K562 (cell line): ENCODE measurements around the gene SLMAP. TPM values are rescaled to one million over a fixed set of nuclear protein-coding genes. Genes with fewer than 3 reads are reported as not detected.
A peak's percentile ranks its signal among the peaks of the same experiment; 100 is the strongest.

Experiments
- BCL6 ChIP-seq: fragments of 250-450 bp; sonication (Bioruptor Pico); IDR thresholded peaks from 2 replicates; pipeline ENCODE4 v1.4.0; 2020
- CHCHD3 ChIP-seq: fragments of 250-450 bp; sonication (Bioruptor Pico); IDR thresholded peaks from 2 replicates; pipeline ENCODE4 v2.1.2; 2022; ENCODE audit warnings: mild to moderate bottlenecking
- COPS2 ChIP-seq: fragments of 450-650 bp; conservative IDR thresholded peaks from 2 replicates; pipeline ENCODE4 v1.6.1; 2016; ENCODE audit warnings: mild to moderate bottlenecking, moderate library complexity
- FOXA1 ChIP-seq: fragments of 450-650 bp; IDR thresholded peaks from 2 replicates; pipeline ENCODE4 v1.6.1; 2016; ENCODE audit warnings: mild to moderate bottlenecking, borderline replicate concordance
- GABPB2 ChIP-seq: fragments of 250-450 bp; sonication (Bioruptor Pico); conservative IDR thresholded peaks from 2 replicates; pipeline ENCODE4 v1.5.1; 2021; ENCODE audit warnings: mild to moderate bottlenecking
- GTF2A2 ChIP-seq: IDR thresholded peaks from 2 replicates; pipeline ENCODE4 v1.6.1; 2016; ENCODE audit warnings: mild to moderate bottlenecking, missing genetic modification characterization, missing compliant biosample characterization
- HDGF ChIP-seq: fragments of 450-650 bp; IDR thresholded peaks from 2 replicates; pipeline ENCODE4 v1.6.1; 2016
- JUN ChIP-seq, 2 experiments: sonication (generic) in 1 of 2; formaldehyde crosslinking in 1 of 2; IDR thresholded peaks; 2 replicates each; pipeline versions ENCODE4 v1.6.1 to v1.8.0; 2012 to 2022; ENCODE audit warnings: borderline replicate concordance in 2 of 2, mild to moderate bottlenecking in 2 of 2, improper control_type of control experiment in 1 of 2, low read depth in 1 of 2, low read length in 1 of 2, missing genetic modification reagents in 1 of 2
- MBD2 ChIP-seq: sonication (generic); IDR thresholded peaks from 2 replicates; pipeline ENCODE4 v1.6.1; 2016; ENCODE audit warnings: low read depth, borderline replicate concordance
- MXI1 ChIP-seq: IDR thresholded peaks from 2 replicates; pipeline ENCODE4 v1.6.1; 2011; ENCODE audit warnings: low read depth, mild to moderate bottlenecking, improper control_type of control experiment, low read length
- PHB ChIP-seq: fragments of 250-450 bp; sonication (Bioruptor Pico); IDR thresholded peaks from 2 replicates; pipeline ENCODE4 v1.5.0; 2021
- POLR2A ChIP-seq: fragments of 450-650 bp; conservative IDR thresholded peaks from 2 replicates; pipeline ENCODE4 v1.6.1; 2016
- POLR3G ChIP-seq: IDR thresholded peaks from 2 replicates; pipeline ENCODE4 v1.6.1; 2011; ENCODE audit not compliant: insufficient read length, insufficient replicate concordance; ENCODE audit errors: extremely low read depth
- SMAD2 ChIP-seq: fragments of 150-350 bp; IDR thresholded peaks from 2 replicates; pipeline ENCODE4 v1.6.1; 2014; ENCODE audit warnings: low read depth, mild to moderate bottlenecking, low read length
- SRF ChIP-seq, 2 experiments: fragments of 250-450, 450-650 bp in 1 of 2; sonication (Bioruptor Pico) in 1 of 2; sonication (generic) in 1 of 2; formaldehyde crosslinking; IDR thresholded peaks; 2 replicates each; pipeline versions ENCODE4 v1.5.0 to v1.5.1; 2020 to 2022; ENCODE audit warnings: mild to moderate bottlenecking in 1 of 2, missing genetic modification reagents in 1 of 2
- ZBTB1 ChIP-seq: sonication (generic); formaldehyde crosslinking; IDR thresholded peaks from 2 replicates; pipeline ENCODE4 v1.8.1; 2023; ENCODE audit warnings: missing genetic modification reagents, low read depth, mild to moderate bottlenecking, borderline replicate concordance
- ZC3H8 ChIP-seq: fragments of 450-650 bp; IDR thresholded peaks from 2 replicates; pipeline ENCODE4 v1.6.1; 2017
- polyA plus RNA-seq, 8 experiments: library from polyadenylated mRNA; depleted of rRNA in 4 of 8; stranded (reverse) in 5 of 8; unstranded in 3 of 8; fragments of >200 nt; fragmentation: Nextera tagmentation in 2 of 8; fragmentation: Illumina TruSeq in 1 of 8; extraction: Ambion mirVana in 2 of 8; extraction: Trizol in 1 of 8; gene quantifications; 2 replicates each; pipeline versions ENCODE4 v1.2.1 to v1.2.3, GENCODE V29; 2011 to 2014; ENCODE audit warnings: inconsistent platforms in 1 of 8, missing spikeins in 1 of 8
- total RNA-seq, 7 experiments: library from RNA; depleted of rRNA in 6 of 7; stranded (reverse); fragments of >200 nt in 6 of 7; fragmentation: Illumina TruSeq in 2 of 7; extraction: Trizol in 2 of 7; gene quantifications; 2 replicates each; pipeline versions ENCODE4 v1.2.1 to v1.2.3, GENCODE V29; 2011 to 2021; ENCODE audit warnings: low replicate concordance in 1 of 7
- TF ChIP-seq, protein P1 (sequence below): fragments of 250-450 bp; sonication (Bioruptor Pico); IDR thresholded peaks from 2 replicates; pipeline ENCODE4 v1.5.0; 2020; ENCODE audit warnings: mild to moderate bottlenecking
- TF ChIP-seq, protein P2 (sequence below): fragments of 450-650 bp; IDR thresholded peaks from 2 replicates; pipeline ENCODE4 v1.6.1; 2014; ENCODE audit warnings: low read depth, mild to moderate bottlenecking, moderate library complexity, borderline replicate concordance
- TF ChIP-seq, protein P3 (sequence below), 2 experiments: fragments of 150-350 bp in 1 of 2; IDR thresholded peaks; 2 replicates each; pipeline ENCODE4 v1.6.1; 2012 to 2016; ENCODE audit warnings: low read depth in 2 of 2, low read length in 2 of 2, mild to moderate bottlenecking in 1 of 2, moderate library complexity in 1 of 2
- TF ChIP-seq, protein P4 (sequence below): IDR thresholded peaks from 2 replicates; pipeline ENCODE4 v1.6.1; 2016; ENCODE audit warnings: missing genetic modification characterization, missing compliant biosample characterization

The SLMAP gene
- total and polyA plus RNA-seq, 9 of the 15 experiments (the other 6 are each of a cell fraction or from before 2014, with no cell fraction given): 12.1 to 50.7 (median 28.3) TPM

DNA sequence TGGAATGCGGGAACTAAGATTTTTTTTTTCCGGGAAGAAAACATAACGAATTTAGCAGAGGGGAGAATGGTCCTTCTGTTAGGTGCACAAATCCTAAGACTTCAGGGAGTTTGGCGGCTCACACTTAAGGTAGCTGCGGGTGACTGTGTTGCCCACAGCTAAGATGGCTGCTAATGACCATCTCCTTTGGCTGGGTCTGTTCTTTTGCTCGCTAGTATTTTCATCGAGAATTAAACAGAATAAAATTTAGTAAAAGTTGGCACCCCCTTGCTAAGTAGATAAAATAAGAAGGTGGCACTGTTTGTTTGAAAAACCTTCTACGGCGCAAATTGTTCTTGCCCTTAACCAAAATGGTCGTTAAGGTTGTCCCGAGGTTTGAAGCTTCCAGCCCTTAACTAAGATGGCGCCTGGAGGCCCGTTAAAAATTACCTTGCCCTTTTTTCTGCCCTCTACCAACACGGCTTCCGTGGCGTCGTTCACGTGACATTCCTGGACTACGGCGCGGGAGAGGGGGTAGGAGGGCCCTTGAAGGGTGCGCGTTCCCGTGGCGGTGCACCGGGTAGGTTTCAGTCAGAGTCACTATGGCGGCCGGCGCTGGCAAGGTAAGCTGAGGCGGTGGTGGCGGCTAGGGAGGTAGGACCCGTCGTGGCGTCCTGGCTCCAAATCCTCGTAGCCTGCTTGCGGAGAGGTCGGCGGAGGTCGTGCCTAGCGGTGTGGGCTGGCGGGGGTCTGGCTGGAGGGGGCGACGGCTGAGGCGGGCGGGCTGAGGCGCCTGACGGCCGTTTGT lies at the start of gene SLMAP (continued):
- TF ChIP-seq SRF (CRISPR knock-in tag; IDR thresholded peaks at IDR 0.05) (no peak), ZBTB1 (CRISPR knock-in tag) (no peak), ZC3H8 (no peak), FOXA1 (no peak), BCL6 (peak; percentile 72; the same call in 1 of the 2 replicates), POLR2A (peak; percentile 84), COPS2 (no peak), HDGF (no peak), POLR3G (no peak), JUN (IDR thresholded peaks at IDR 0.05; ENCODE audit: borderline replicate concordance, low read depth, low read length) (peak; percentile 37; the same call in 1 of the 2 replicates), JUN (CRISPR knock-in tag; IDR thresholded peaks at IDR 0.05; ENCODE audit: borderline replicate concordance) (no peak), MXI1 (no peak), GTF2A2 (tag) (no peak), CHCHD3 (no peak), SMAD2 (no peak), PHB (no peak), MBD2 (peak; percentile 73; the same call in 1 of the 2 replicates), GABPB2 (CRISPR knock-in tag) (no peak)
- TF ChIP-seq, protein P1, sequence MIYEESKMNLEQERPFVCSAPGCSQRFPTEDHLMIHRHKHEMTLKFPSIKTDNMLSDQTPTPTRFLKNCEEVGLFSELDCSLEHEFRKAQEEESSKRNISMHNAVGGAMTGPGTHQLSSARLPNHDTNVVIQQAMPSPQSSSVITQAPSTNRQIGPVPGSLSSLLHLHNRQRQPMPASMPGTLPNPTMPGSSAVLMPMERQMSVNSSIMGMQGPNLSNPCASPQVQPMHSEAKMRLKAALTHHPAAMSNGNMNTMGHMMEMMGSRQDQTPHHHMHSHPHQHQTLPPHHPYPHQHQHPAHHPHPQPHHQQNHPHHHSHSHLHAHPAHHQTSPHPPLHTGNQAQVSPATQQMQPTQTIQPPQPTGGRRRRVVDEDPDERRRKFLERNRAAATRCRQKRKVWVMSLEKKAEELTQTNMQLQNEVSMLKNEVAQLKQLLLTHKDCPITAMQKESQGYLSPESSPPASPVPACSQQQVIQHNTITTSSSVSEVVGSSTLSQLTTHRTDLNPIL (CRISPR knock-in tag): no peak
- TF ChIP-seq, protein P2, sequence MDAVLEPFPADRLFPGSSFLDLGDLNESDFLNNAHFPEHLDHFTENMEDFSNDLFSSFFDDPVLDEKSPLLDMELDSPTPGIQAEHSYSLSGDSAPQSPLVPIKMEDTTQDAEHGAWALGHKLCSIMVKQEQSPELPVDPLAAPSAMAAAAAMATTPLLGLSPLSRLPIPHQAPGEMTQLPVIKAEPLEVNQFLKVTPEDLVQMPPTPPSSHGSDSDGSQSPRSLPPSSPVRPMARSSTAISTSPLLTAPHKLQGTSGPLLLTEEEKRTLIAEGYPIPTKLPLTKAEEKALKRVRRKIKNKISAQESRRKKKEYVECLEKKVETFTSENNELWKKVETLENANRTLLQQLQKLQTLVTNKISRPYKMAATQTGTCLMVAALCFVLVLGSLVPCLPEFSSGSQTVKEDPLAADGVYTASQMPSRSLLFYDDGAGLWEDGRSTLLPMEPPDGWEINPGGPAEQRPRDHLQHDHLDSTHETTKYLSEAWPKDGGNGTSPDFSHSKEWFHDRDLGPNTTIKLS: 0 out of 2 replicates have a peak, but pooled peaks have one; percentile 20
- TF ChIP-seq, protein P3, sequence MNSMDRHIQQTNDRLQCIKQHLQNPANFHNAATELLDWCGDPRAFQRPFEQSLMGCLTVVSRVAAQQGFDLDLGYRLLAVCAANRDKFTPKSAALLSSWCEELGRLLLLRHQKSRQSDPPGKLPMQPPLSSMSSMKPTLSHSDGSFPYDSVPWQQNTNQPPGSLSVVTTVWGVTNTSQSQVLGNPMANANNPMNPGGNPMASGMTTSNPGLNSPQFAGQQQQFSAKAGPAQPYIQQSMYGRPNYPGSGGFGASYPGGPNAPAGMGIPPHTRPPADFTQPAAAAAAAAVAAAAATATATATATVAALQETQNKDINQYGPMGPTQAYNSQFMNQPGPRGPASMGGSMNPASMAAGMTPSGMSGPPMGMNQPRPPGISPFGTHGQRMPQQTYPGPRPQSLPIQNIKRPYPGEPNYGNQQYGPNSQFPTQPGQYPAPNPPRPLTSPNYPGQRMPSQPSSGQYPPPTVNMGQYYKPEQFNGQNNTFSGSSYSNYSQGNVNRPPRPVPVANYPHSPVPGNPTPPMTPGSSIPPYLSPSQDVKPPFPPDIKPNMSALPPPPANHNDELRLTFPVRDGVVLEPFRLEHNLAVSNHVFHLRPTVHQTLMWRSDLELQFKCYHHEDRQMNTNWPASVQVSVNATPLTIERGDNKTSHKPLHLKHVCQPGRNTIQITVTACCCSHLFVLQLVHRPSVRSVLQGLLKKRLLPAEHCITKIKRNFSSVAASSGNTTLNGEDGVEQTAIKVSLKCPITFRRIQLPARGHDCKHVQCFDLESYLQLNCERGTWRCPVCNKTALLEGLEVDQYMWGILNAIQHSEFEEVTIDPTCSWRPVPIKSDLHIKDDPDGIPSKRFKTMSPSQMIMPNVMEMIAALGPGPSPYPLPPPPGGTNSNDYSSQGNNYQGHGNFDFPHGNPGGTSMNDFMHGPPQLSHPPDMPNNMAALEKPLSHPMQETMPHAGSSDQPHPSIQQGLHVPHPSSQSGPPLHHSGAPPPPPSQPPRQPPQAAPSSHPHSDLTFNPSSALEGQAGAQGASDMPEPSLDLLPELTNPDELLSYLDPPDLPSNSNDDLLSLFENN (IDR thresholded peaks at IDR 0.05; ENCODE audit: low read depth in 2 of 2, low read length in 2 of 2): no peak
- TF ChIP-seq, protein P4, sequence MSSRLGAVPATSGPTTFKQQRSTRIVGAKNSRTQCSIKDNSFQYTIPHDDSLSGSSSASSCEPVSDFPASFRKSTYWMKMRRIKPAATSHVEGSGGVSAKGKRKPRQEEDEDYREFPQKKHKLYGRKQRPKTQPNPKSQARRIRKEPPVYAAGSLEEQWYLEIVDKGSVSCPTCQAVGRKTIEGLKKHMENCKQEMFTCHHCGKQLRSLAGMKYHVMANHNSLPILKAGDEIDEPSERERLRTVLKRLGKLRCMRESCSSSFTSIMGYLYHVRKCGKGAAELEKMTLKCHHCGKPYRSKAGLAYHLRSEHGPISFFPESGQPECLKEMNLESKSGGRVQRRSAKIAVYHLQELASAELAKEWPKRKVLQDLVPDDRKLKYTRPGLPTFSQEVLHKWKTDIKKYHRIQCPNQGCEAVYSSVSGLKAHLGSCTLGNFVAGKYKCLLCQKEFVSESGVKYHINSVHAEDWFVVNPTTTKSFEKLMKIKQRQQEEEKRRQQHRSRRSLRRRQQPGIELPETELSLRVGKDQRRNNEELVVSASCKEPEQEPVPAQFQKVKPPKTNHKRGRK (tag): no peak
